HEK293 (cell line): ENCODE data around the gene MST1R.
"Not testable (repeated sequence)": the region's sequence is repeated elsewhere in the genome, so short reads cannot be mapped to it uniquely, and the experiment has no call there.

Experiments used
- CTCF ChIA-PET: fragments of 350-600 bp; formaldehyde crosslinking; extraction: SDS; loops from one replicate; lab custom pipeline; 2021; ENCODE audit warnings: antibody characterized with exemption; lab: Yijun Ruan, JAX
- POLR2A ChIA-PET: fragments of 300-600 bp; formaldehyde crosslinking; extraction: SDS; loops from one replicate; lab custom pipeline; 2020; ENCODE audit warnings: antibody characterized with exemption, inconsistent platforms; lab: Yijun Ruan, JAX
- H3K27ac ChIP-seq: fragments of 200-500 bp; sonication (Bioruptor generic); 2 replicates; pipeline ENCODE4 v1.5.1; 2014; ENCODE audit warnings: low read depth, low read length, control low read depth, inconsistent platforms; ENCODE audit errors: extremely low read depth
- H3K36me3 ChIP-seq, 2 experiments: fragments of 200-500 bp in 1 of 2; sonication (Bioruptor generic) in 1 of 2; 1 replicate in 1 of 2; 2 replicates in 1 of 2; pipeline ENCODE4 v1.5.1; 2014 to 2017; ENCODE audit warnings: inconsistent platforms in 2 of 2, low read length in 2 of 2; ENCODE audit not compliant: control insufficient read depth in 2 of 2, insufficient read depth in 1 of 2
- H3K4me1 ChIP-seq: fragments of 200-500 bp; sonication (Bioruptor generic); 2 replicates; pipeline ENCODE4 v1.5.1; 2014; ENCODE audit warnings: mild to moderate bottlenecking, low read length, inconsistent platforms; ENCODE audit not compliant: control insufficient read depth, insufficient read depth
- H3K4me3 ChIP-seq: 2 replicates; pipeline ENCODE4 v1.5.1; 2011; ENCODE audit warnings: low read depth, mild to moderate bottlenecking, control low read depth, low read length, moderate library complexity
- H3K9me3 ChIP-seq: fragments of 200-500 bp; sonication (Bioruptor generic); 2 replicates; pipeline ENCODE4 v1.5.1; 2014; ENCODE audit warnings: low read depth, low read length, inconsistent platforms; ENCODE audit not compliant: control insufficient read depth, insufficient read depth
- FEZF1 ChIP-seq: fragments of 450-650 bp; formaldehyde crosslinking; IDR thresholded peaks from 2 replicates; pipeline ENCODE4 v1.5.1; 2016; ENCODE audit warnings: missing biosample characterization, missing genetic modification characterization
- GLIS1 ChIP-seq: fragments of 450-650 bp; formaldehyde crosslinking; IDR thresholded peaks from 2 replicates; pipeline ENCODE4 v1.5.1; 2016; ENCODE audit warnings: missing biosample characterization, missing genetic modification characterization
- SP2 ChIP-seq: fragments of 450-650 bp; formaldehyde crosslinking; IDR thresholded peaks from 2 replicates; pipeline ENCODE4 v1.5.1; 2016; ENCODE audit warnings: missing biosample characterization, missing genetic modification characterization
- ZBTB21 ChIP-seq: fragments of 450-650 bp; formaldehyde crosslinking; IDR thresholded peaks from 2 replicates; pipeline ENCODE4 v1.5.1; 2017; ENCODE audit warnings: missing biosample characterization, missing genetic modification characterization
- ZEB2 ChIP-seq: fragments of 450-650 bp; formaldehyde crosslinking; IDR thresholded peaks from 2 replicates; pipeline ENCODE4 v1.5.1; 2016; ENCODE audit warnings: missing biosample characterization, missing genetic modification characterization
- ZNF114 ChIP-seq: fragments of 450-650 bp; formaldehyde crosslinking; IDR thresholded peaks from 2 replicates; pipeline ENCODE4 v1.5.0; 2017; ENCODE audit warnings: missing biosample characterization, missing genetic modification characterization
- ZNF121 ChIP-seq: fragments of 450-650 bp; formaldehyde crosslinking; IDR thresholded peaks from 2 replicates; pipeline ENCODE4 v1.5.1; 2016; ENCODE audit warnings: missing biosample characterization, missing genetic modification characterization
- ZNF514 ChIP-seq: fragments of 450-650 bp; formaldehyde crosslinking; IDR thresholded peaks from 2 replicates; pipeline ENCODE4 v1.5.1; 2016; ENCODE audit warnings: missing biosample characterization, missing genetic modification characterization
- ZNF530 ChIP-seq: fragments of 450-650 bp; formaldehyde crosslinking; IDR thresholded peaks from 2 replicates; pipeline ENCODE4 v1.5.1; 2016; ENCODE audit warnings: low read depth, missing biosample characterization, missing genetic modification characterization
- ZNF629 ChIP-seq: fragments of 450-650 bp; formaldehyde crosslinking; IDR thresholded peaks from 2 replicates; pipeline ENCODE4 v1.5.1; 2017; ENCODE audit warnings: missing biosample characterization, missing genetic modification characterization
- ZNF654 ChIP-seq: fragments of 450-650 bp; formaldehyde crosslinking; IDR thresholded peaks from 2 replicates; pipeline ENCODE4 v1.5.1; 2016; ENCODE audit warnings: low read depth, missing biosample characterization, missing genetic modification characterization
- ZNF658 ChIP-seq: fragments of 450-650 bp; formaldehyde crosslinking; IDR thresholded peaks from 2 replicates; pipeline ENCODE4; 2016; ENCODE audit warnings: missing biosample characterization, missing genetic modification characterization
- ZNF660 ChIP-seq: fragments of 450-650 bp; IDR thresholded peaks from 2 replicates; pipeline ENCODE4 v1.5.1; 2018; ENCODE audit warnings: missing biosample characterization, mild to moderate bottlenecking, missing genetic modification characterization
- ZNF791 ChIP-seq: fragments of 450-650 bp; formaldehyde crosslinking; IDR thresholded peaks from 2 replicates; pipeline ENCODE4 v1.5.1; 2016; ENCODE audit warnings: missing biosample characterization, missing genetic modification characterization
- TF ChIP-seq, protein P1 (sequence below): fragments of 450-650 bp; formaldehyde crosslinking; IDR thresholded peaks from 2 replicates; pipeline ENCODE4 v1.5.1; 2016; ENCODE audit warnings: missing biosample characterization, missing genetic modification characterization
- TF ChIP-seq, protein P2 (sequence below): fragments of 450-650 bp; formaldehyde crosslinking; IDR thresholded peaks from 2 replicates; pipeline ENCODE4 v1.5.1; 2016; ENCODE audit warnings: missing biosample characterization, missing genetic modification characterization, borderline replicate concordance
- TF ChIP-seq, protein P3 (sequence below): fragments of 450-650 bp; formaldehyde crosslinking; IDR thresholded peaks from 2 replicates; pipeline ENCODE4 v1.5.0; 2017; ENCODE audit warnings: missing biosample characterization, missing genetic modification characterization, borderline replicate concordance
- TF ChIP-seq, protein P4 (sequence below): fragments of 450-650 bp; formaldehyde crosslinking; IDR thresholded peaks from 2 replicates; pipeline ENCODE4 v1.5.1; 2016; ENCODE audit warnings: missing biosample characterization, missing genetic modification characterization
- TF ChIP-seq, protein P5 (sequence below): fragments of 450-650 bp; formaldehyde crosslinking; IDR thresholded peaks from 2 replicates; pipeline ENCODE4 v1.5.1; 2016; ENCODE audit warnings: missing biosample characterization, missing genetic modification characterization

Gene MST1R

DNA sequence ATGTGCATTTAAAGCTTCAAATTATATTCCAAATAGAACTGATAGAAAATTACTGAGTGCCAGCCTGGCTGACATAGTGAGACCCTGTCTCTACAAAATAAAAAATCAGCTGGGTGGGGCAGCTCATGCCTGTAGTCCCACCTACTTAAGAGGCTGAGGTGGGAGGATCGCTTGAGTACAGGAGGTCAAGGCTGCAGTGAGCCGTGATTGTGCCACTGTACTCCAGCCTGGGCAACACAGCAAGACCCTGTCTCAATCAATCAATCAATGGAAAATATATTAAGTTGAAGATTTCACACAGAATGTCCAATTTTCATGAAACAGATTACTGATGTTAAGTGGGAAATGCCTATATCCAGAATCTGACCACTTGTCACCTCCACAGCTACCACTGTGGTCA lies 21.8 kb upstream of the MST1R start:
- ChIA-PET POLR2A (no interaction called here), CTCF (interaction anchor here (0.5 kb wide), 1 partner anchor 22 kb away, joined by 5 read pairs; no protein-coding TSS in a partner anchor)
- no peak overlapping the region for H3K27ac ChIP-seq
- no peaks in the 10 kb centered on the region for H3K36me3 ChIP-seq
- no peaks in the 10 kb centered on the region for H3K9me3 ChIP-seq
- H3K4me1 ChIP-seq: no peaks in the 10 kb centered on the region
- TF ChIP-seq, protein P1, sequence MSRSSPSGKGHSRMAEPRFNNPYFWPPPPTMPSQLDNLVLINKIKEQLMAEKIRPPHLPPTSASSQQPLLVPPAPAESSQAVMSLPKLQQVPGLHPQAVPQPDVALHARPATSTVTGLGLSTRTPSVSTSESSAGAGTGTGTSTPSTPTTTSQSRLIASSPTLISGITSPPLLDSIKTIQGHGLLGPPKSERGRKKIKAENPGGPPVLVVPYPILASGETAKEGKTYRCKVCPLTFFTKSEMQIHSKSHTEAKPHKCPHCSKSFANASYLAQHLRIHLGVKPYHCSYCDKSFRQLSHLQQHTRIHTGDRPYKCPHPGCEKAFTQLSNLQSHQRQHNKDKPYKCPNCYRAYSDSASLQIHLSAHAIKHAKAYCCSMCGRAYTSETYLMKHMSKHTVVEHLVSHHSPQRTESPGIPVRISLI: no peak
- peak; percentile 28; the same call in 1 of the 2 replicates for TF ChIP-seq ZNF121
- no peak overlapping the region for H3K4me3 ChIP-seq

DNA sequence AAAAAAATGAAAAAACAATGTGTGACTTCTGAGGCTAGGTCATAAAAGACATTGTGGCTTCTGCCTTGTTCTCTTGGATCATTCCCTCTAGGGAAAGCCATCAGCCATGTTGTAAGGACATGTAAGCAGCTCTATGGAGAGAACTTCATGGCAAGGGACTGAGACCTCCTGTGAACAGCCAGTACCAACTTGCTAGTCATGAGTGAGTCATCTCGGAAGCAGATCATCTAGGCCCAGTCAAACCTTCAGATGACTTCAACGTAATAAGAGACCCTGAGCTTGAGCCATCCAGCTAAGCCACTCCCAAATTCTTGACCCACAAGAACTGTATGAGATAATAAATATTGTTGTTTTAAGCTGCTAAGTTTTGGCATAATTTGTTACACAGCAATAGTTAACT lies 21.0 kb upstream of the MST1R start:
- POLR2A ChIA-PET: interaction anchor here (1.2 kb wide), 1 partner anchor 12 kb away, joined by 3 read pairs; no protein-coding TSS in a partner anchor

DNA sequence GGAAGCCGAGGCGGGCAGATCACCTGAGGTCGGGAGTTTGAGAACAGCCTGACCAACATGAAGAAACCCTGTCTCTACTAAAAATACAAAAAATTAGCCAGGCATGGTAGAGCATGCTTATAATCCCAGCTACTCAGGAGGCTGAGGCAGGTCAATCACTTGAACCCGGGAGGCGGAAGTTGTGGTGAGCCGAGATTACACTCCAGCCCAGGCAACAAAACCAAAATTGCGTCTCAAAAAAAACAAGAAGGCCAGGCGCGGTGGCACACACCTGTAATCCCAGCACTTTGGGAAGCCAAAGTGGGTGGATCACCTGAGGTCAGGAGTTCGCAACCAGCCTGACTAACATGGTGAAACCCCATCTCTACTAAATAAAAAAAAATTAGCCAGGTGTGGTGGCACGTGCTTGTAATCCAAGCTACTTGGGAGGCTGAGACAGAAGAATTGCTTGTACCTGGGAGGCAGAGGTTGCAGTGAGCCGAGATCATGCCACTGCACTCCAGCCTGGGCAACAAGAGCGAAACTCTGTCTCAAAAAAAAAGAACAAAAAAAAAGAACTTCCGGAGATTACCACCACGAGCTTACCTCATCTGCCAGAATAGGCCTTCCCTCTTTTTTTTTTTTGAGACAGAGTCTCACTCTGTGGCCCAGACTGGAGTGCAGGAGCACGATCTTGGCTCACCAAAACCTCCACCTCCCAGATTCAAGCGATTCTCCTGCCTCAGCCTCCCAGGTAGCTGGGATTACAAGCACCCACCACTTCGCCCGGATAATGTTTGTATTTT lies 14.3 kb upstream of the MST1R start:
- H3K36me3 ChIP-seq, H3K4me1 ChIP-seq, H3K27ac ChIP-seq, H3K4me3 ChIP-seq, H3K9me3 ChIP-seq: not testable (repeated sequence)
- ChIA-PET CTCF (interaction anchor here (0.7 to 0.8 kb wide), 3 partner anchors 8 to 187 kb away, joined by 3 read pairs; partner anchors contain the start of gene MON1A), POLR2A (interaction anchor here (0.6 to 1.4 kb wide), 4 partner anchors 11 to 750 kb away, joined by 3 to 4 read pairs (median 3); partner anchors contain the start of genes MON1A and RBM6)

More for the DNA sequence above, 21.0 kb upstream of the MST1R start:
- Histone ChIP-seq H3K27ac (no peak overlapping the region), H3K4me3 (no peak overlapping the region), H3K9me3 (no peaks in the 10 kb centered on the region), H3K36me3 (no peaks in the 10 kb centered on the region), H3K4me1 (no peaks in the 10 kb centered on the region)
- CTCF ChIA-PET: no interaction called here
- TF ChIP-seq ZNF791 (tag by site-specific recombination) (no peak), ZEB2 (tag by site-specific recombination) (0 out of 2 replicates have a peak, but pooled peaks have one; percentile 17), ZNF514 (tag by site-specific recombination) (no peak), FEZF1 (tag by site-specific recombination) (no peak), ZNF654 (tag by site-specific recombination) (no peak), ZNF658 (no peak), SP2 (tag by site-specific recombination) (no peak), ZBTB21 (tag by site-specific recombination) (peak; percentile 67), ZNF629 (tag by site-specific recombination) (peak; percentile 91), ZNF660 (tag by site-specific recombination) (0 out of 2 replicates have a peak, but pooled peaks have one; percentile 20), ZNF114 (tag by site-specific recombination) (no peak), ZNF530 (tag by site-specific recombination) (no peak), GLIS1 (peak; percentile 37)
- TF ChIP-seq, protein P2, sequence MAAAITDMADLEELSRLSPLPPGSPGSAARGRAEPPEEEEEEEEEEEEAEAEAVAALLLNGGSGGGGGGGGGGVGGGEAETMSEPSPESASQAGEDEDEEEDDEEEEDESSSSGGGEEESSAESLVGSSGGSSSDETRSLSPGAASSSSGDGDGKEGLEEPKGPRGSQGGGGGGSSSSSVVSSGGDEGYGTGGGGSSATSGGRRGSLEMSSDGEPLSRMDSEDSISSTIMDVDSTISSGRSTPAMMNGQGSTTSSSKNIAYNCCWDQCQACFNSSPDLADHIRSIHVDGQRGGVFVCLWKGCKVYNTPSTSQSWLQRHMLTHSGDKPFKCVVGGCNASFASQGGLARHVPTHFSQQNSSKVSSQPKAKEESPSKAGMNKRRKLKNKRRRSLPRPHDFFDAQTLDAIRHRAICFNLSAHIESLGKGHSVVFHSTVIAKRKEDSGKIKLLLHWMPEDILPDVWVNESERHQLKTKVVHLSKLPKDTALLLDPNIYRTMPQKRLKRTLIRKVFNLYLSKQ (tag by site-specific recombination): no peak
- TF ChIP-seq, protein P3, sequence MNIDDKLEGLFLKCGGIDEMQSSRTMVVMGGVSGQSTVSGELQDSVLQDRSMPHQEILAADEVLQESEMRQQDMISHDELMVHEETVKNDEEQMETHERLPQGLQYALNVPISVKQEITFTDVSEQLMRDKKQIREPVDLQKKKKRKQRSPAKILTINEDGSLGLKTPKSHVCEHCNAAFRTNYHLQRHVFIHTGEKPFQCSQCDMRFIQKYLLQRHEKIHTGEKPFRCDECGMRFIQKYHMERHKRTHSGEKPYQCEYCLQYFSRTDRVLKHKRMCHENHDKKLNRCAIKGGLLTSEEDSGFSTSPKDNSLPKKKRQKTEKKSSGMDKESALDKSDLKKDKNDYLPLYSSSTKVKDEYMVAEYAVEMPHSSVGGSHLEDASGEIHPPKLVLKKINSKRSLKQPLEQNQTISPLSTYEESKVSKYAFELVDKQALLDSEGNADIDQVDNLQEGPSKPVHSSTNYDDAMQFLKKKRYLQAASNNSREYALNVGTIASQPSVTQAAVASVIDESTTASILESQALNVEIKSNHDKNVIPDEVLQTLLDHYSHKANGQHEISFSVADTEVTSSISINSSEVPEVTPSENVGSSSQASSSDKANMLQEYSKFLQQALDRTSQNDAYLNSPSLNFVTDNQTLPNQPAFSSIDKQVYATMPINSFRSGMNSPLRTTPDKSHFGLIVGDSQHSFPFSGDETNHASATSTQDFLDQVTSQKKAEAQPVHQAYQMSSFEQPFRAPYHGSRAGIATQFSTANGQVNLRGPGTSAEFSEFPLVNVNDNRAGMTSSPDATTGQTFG (tag by site-specific recombination): no peak
- TF ChIP-seq, protein P4, sequence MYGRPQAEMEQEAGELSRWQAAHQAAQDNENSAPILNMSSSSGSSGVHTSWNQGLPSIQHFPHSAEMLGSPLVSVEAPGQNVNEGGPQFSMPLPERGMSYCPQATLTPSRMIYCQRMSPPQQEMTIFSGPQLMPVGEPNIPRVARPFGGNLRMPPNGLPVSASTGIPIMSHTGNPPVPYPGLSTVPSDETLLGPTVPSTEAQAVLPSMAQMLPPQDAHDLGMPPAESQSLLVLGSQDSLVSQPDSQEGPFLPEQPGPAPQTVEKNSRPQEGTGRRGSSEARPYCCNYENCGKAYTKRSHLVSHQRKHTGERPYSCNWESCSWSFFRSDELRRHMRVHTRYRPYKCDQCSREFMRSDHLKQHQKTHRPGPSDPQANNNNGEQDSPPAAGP (tag by site-specific recombination): no peak
- TF ChIP-seq, protein P5, sequence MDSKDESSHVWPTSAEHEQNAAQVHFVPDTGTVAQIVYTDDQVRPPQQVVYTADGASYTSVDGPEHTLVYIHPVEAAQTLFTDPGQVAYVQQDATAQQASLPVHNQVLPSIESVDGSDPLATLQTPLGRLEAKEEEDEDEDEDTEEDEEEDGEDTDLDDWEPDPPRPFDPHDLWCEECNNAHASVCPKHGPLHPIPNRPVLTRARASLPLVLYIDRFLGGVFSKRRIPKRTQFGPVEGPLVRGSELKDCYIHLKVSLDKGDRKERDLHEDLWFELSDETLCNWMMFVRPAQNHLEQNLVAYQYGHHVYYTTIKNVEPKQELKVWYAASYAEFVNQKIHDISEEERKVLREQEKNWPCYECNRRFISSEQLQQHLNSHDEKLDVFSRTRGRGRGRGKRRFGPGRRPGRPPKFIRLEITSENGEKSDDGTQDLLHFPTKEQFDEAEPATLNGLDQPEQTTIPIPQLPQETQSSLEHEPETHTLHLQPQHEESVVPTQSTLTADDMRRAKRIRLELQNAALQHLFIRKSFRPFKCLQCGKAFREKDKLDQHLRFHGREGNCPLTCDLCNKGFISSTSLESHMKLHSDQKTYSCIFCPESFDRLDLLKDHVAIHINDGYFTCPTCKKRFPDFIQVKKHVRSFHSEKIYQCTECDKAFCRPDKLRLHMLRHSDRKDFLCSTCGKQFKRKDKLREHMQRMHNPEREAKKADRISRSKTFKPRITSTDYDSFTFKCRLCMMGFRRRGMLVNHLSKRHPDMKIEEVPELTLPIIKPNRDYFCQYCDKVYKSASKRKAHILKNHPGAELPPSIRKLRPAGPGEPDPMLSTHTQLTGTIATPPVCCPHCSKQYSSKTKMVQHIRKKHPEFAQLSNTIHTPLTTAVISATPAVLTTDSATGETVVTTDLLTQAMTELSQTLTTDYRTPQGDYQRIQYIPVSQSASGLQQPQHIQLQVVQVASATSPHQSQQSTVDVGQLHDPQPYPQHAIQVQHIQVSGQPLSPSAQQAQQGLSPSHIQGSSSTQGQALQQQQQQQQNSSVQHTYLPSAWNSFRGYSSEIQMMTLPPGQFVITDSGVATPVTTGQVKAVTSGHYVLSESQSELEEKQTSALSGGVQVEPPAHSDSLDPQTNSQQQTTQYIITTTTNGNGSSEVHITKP (tag by site-specific recombination): peak; percentile 73
